HG03175 (cell line): Measurements from ENCODE around the gene RASSF5.
"Not testable (repeated sequence)": the region's sequence is repeated elsewhere in the genome, so short reads cannot be mapped to it uniquely, and the experiment has no call there.

Experiments
- ATAC-seq: cut with Tn5 transposase; IDR thresholded peaks from one replicate; pipeline ENCODE4 v1.9.1; 2021; ENCODE audit warnings: mild to moderate bottlenecking, moderate library complexity; ENCODE audit not compliant: unreplicated experiment

RASSF5 gene

DNA sequence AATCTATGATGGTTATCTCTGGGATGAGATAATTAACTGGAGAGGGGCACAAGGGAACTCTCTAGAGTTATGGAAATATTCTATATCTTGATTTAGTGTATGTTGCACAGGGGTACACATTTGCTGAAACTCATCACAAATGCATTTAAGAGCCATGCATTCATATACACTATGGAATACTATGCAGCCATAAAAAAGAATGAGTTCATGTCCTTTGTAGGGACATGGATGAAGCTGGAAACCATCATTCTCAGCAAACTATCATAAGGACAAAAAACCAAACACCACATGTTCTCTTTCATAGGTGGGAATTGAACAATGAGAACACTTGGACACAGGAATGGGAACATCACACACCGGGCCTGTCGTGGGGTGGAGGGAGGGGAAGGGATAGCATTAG lies 119.1 kb downstream of the RASSF5 start:
- ATAC-seq: not testable (repeated sequence)

DNA sequence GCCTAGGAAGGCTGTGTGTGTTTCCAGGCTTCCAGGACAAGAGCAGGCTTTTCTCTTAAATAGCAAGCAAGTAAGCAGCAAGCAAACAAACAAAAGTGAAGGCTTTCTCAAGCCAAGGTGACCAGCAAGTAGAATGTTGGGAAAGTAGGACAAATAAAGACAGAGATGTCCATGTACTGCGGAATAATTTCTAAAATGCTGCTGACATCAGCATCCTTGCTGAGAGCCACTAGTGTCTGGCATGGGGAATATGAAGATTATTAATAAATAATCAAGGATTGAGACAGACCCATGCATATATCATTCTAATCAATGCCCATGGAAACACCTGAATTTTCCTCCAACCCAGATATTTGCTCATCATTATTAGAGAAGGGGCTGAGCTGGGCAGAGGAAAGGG lies 121.6 kb downstream of the RASSF5 start:
- no peak for ATAC-seq

DNA sequence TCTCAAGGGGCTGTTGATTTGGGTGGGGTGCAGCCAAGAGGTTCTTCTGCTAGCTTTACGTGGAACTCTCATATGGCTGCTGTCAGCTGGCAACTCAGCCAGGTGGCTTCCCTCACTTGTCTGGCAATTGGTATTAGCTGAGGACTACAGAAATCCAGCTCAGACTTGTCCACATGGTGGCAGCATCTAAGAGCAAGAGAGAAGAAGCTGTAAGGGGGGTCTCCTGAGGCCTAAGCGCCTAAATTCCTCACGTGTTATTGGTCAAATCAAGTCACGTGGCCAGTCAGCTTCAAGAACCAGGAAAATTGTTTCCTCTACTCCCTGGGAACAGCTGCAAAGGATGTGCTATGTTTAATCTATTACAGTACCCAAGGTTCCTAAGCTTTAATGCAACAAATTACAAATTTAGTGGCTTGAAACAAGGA lies 123.8 kb downstream of the RASSF5 start:
- no peak for ATAC-seq

DNA sequence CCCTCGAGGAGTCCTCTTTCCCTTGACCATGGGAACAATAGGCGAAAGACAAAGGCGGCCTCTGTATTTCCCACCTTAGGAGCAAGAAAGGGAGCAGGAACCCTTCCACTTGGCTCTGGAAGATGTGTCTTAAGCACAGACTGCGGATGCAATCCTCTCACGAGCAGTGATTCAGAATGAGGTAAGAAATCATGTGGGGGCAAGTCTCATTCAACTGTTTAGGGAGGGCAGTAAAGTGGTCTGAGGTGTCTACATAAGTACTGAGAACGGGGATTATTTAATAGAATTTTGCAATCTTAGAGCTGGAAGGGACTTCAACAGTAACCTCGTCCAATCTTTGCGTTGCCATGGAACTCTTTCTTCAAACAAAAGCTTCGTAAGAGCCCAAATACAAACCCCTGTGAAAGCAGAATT lies 126.4 kb downstream of the RASSF5 start:
- ATAC-seq: no peak

DNA sequence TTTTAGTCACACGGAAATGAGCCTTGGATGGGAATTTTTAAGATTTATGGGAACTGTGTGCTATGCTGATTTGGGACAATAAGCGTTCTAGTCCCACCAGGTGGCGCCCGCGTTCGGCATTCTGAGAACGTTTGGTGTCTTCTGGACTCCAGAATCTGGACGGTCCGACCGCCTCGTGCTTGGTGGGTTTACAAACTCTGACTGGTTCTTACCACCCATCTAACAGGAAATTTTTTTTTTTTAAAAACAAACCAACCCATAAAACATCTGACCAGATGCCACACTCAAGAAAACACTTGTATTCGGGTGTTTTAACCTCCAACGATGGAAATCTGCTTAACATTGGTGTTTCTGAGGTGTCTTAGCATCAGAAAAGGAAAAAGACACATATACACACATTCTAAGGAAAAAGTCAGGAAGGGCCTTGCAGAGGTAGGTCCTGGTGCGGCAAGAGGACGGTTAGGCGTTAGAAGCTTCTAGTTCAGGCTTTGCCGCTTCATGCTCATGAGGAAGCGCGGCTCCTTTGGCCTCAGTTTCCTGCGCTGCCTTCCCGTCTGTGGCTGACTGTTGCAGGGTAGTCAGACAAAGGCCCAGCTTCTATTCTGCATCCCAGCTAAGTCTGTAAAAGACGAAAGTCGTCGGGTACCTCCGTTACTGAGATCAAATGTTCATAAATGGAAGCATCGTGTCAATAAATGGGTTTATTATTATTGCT lies 127.2 kb downstream of the RASSF5 start:
- no peak for ATAC-seq

DNA sequence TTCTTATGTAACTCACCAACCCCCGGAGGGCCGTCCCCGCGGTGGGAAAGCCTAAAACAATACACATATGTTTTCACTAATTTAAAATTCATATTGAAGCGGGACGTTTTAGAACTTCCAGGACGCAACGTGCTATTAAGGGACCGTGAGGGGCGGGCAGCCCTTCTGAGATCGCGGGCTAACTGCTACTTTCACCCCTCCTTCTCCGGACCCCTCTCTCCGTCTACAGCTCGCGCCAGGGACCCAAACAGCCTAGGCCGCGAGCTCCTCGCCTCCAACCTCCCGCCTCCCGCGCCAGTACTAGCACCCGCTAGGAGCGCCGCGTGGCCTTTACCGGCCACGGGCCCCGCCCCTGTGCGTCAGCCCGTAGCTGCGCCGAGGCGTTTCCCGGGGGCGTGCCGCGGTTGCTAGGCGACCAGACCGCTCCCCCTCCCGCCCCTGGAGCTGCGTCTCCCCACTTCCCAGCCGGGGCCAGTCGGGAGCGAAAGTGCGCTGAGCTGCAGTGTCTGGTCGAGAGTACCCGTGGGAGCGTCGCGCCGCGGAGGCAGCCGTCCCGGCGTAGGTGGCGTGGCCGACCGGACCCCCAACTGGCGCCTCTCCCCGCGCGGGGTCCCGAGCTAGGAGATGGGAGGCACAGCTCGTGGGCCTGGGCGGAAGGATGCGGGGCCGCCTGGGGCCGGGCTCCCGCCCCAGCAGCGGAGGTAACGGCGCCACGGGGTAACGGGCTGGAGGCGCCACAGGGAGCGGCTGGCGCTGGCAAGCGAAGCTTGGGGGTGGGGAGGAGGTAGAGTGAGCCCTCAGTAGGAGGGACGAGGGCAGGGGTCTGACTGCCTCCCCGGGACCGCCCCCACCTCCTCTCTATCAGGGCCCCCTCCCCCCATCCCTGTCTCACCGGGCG lies 128.0 kb downstream of the RASSF5 start, which contains the start of gene DYRK3:
Gene DYRK3 (plus strand): TSS at position 457 of the 898 bp plus-strand sequence. CDS start 168 bp downstream, at position 625.
- peak; percentile 94 for ATAC-seq

DNA sequence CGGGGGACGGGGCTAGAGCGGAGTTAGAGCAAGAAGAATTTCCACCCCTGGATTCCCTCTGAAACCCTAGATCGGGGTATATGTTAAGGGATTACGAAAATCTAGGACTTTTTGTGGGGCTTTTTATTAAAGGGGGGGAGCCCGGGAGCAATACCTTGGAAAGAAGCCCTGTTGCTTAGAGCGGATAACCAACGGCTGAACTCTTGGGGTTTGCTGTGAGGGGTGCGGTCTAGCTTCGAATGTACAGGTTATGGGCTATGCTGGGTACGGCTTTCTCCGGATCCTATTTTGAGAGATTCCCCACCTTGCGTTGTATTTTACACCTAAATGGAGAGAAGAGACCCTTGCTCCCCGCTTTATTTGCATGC lies 128.6 kb downstream of the RASSF5 start:
- ATAC-seq: no peak

DNA sequence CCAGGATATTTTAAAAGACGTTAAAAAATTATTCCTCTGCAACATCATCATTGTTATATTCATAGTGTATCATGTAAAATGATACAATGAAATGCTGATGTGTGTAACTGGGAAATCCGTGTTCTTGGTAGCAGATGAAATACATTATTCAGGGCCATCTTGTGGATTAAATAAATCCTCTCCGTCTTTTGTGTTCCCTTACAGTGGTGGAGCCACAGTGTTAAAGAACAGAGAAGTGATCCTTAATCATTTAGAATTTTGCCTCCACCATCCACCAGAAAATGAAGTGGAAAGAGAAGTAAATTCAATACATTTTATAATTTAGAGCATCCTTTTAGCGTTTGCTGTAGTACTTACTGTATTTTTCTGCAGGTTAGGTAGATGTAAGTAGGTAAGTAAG lies 129.3 kb downstream of the RASSF5 start:
- ATAC-seq: no peak

DNA sequence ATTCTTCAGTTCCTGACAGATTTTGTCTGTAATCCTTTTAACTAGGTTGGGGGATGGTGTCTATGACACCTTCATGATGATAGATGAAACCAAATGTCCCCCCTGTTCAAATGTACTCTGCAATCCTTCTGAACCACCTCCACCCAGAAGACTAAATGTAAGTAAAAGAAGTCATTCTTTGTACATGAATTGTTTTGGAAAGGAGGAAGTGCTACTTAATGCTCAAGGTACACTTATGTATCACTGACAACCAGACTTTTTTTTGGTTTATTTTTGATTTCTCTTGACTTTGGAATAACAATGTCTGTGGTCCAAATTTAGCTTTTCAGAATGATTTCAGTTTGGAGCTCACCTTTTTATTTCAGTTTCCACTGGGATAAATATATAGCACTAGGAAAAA lies 130.3 kb downstream of the RASSF5 start:
- ATAC-seq: no peak
